ENCODE results near the gene KLHL15.
"Not testable (repeated sequence)": the region's sequence is repeated elsewhere in the genome, so short reads cannot be mapped to it uniquely, and the experiment has no call there.

Gene KLHL15

GRCh38 chrX:24027086-24027485 is at the start of gene KLHL15:
Gene KLHL15 (minus strand): TSS chrX:24027186. CDS start chrX:24006693, 20,493 bp downstream.
- H3K9me3 ChIP-seq (ENCODE audit: control insufficient read depth in 1 of 2, low read length in 2 of 2), result no peaks in the 10 kb centered on the region
- H3K27me3 ChIP-seq (ENCODE audit: low read depth, low read length), result no peaks in the 10 kb centered on the region
- H3K4me1 ChIP-seq (ENCODE audit: control insufficient read depth in 1 of 2, insufficient read depth in 2 of 2, low read length in 2 of 2), result no peaks in the 10 kb centered on the region
- H3K4me3 ChIP-seq (ENCODE audit: low read depth in 1 of 2, low read length in 2 of 2), result peak within 1 kb of the TSS; percentile 53 to 60
- H3K27ac ChIP-seq (ENCODE audit: low read length), result peak within 1 kb of the TSS; percentile 80
- H3K36me3 ChIP-seq (ENCODE audit: control insufficient read depth in 1 of 2, insufficient read depth in 2 of 2, low read length in 2 of 2), result peaks cover 0 to 3% of the 10 kb centered on the region in 2 donors

GRCh38 chrX:24069877-24070276 is 42.9 kb upstream of the KLHL15 start:
- Histone ChIP-seq H3K9me3 (ENCODE audit: control insufficient read depth in 1 of 2, low read length in 2 of 2) (no peaks in the 10 kb centered on the region), H3K36me3 (ENCODE audit: control insufficient read depth in 1 of 2, insufficient read depth in 2 of 2, low read length in 2 of 2) (peaks cover 6 to 41% of the 10 kb centered on the region in 2 donors), H3K4me1 (ENCODE audit: control insufficient read depth in 1 of 2, insufficient read depth in 2 of 2, low read length in 2 of 2) (no peaks in the 10 kb centered on the region), H3K4me3 (ENCODE audit: low read depth in 1 of 2, low read length in 2 of 2) (no peak overlapping the region), H3K27ac (ENCODE audit: low read length) (no peak overlapping the region), H3K27me3 (ENCODE audit: low read depth, low read length) (no peaks in the 10 kb centered on the region)

- Histone ChIP-seq H3K9me3 (ENCODE audit: control insufficient read depth in 1 of 2, low read length in 2 of 2) (no peaks in the 10 kb centered on the region), H3K4me3 (ENCODE audit: low read depth in 1 of 2, low read length in 2 of 2) (no peak overlapping the region), H3K4me1 (ENCODE audit: control insufficient read depth in 1 of 2, insufficient read depth in 2 of 2, low read length in 2 of 2) (no peaks in the 10 kb centered on the region), H3K27me3 (ENCODE audit: low read depth, low read length) (no peaks in the 10 kb centered on the region), H3K36me3 (ENCODE audit: control insufficient read depth in 1 of 2, insufficient read depth in 2 of 2, low read length in 2 of 2) (peaks cover 12 to 35% of the 10 kb centered on the region in 2 donors), H3K27ac (ENCODE audit: low read length) (no peak overlapping the region)
Measured at GRCh38 chrX:24063488-24063887, 36.5 kb upstream of the KLHL15 start.

GRCh38 chrX:24055043-24055356 is 28.0 kb upstream of the KLHL15 start:
- Histone ChIP-seq H3K4me3 (ENCODE audit: low read depth in 1 of 2, low read length in 2 of 2) (peak overlapping the region in 1 of 2 donors; percentile 82), H3K36me3 (ENCODE audit: control insufficient read depth in 1 of 2, insufficient read depth in 2 of 2, low read length in 2 of 2) (peaks cover 2 to 6% of the 10 kb centered on the region in 2 donors), H3K9me3 (ENCODE audit: control insufficient read depth in 1 of 2, low read length in 2 of 2) (no peaks in the 10 kb centered on the region), H3K27me3 (ENCODE audit: low read depth, low read length) (no peaks in the 10 kb centered on the region), H3K27ac (ENCODE audit: low read length) (no peak overlapping the region), H3K4me1 (ENCODE audit: control insufficient read depth in 1 of 2, insufficient read depth in 2 of 2, low read length in 2 of 2) (peaks cover 0 to 3% of the 10 kb centered on the region in 2 donors)

- Histone ChIP-seq H3K4me1 (ENCODE audit: control insufficient read depth in 1 of 2, insufficient read depth in 2 of 2, low read length in 2 of 2) (peaks cover 0 to 3% of the 10 kb centered on the region in 2 donors), H3K27ac (ENCODE audit: low read length) (no peak within 1 kb of the TSS), H3K9me3 (ENCODE audit: control insufficient read depth in 1 of 2, low read length in 2 of 2) (no peaks in the 10 kb centered on the region), H3K4me3 (ENCODE audit: low read depth in 1 of 2, low read length in 2 of 2) (peak within 1 kb of the TSS; percentile 56 to 82), H3K27me3 (ENCODE audit: low read depth, low read length) (no peaks in the 10 kb centered on the region), H3K36me3 (ENCODE audit: control insufficient read depth in 1 of 2, insufficient read depth in 2 of 2, low read length in 2 of 2) (peaks cover 0 to 6% of the 10 kb centered on the region in 2 donors)
Measured at GRCh38 chrX:24054182-24055042, 27.4 kb upstream of the KLHL15 start, which contains the start of gene EIF2S3. Gene EIF2S3 (plus strand): TSS chrX:24054956. CDS start chrX:24054969, 13 bp downstream.

- H3K4me3 ChIP-seq (ENCODE audit: low read depth in 1 of 2, low read length in 2 of 2); H3K36me3 ChIP-seq (ENCODE audit: control insufficient read depth in 1 of 2, insufficient read depth in 2 of 2, low read length in 2 of 2); H3K4me1 ChIP-seq (ENCODE audit: control insufficient read depth in 1 of 2, insufficient read depth in 2 of 2, low read length in 2 of 2); H3K9me3 ChIP-seq (ENCODE audit: control insufficient read depth in 1 of 2, low read length in 2 of 2); H3K27me3 ChIP-seq (ENCODE audit: low read depth, low read length); H3K27ac ChIP-seq (ENCODE audit: low read length): not testable (repeated sequence)
Measured at GRCh38 chrX:24050522-24051318, 23.7 kb upstream of the KLHL15 start.

GRCh38 chrX:24049643-24050042 is 22.7 kb upstream of the KLHL15 start:
- not testable (repeated sequence) for H3K9me3 ChIP-seq (ENCODE audit: control insufficient read depth in 1 of 2, low read length in 2 of 2); H3K4me1 ChIP-seq (ENCODE audit: control insufficient read depth in 1 of 2, insufficient read depth in 2 of 2, low read length in 2 of 2); H3K27me3 ChIP-seq (ENCODE audit: low read depth, low read length); H3K27ac ChIP-seq (ENCODE audit: low read length); H3K36me3 ChIP-seq (ENCODE audit: control insufficient read depth in 1 of 2, insufficient read depth in 2 of 2, low read length in 2 of 2); H3K4me3 ChIP-seq (ENCODE audit: low read depth in 1 of 2, low read length in 2 of 2)

- not testable (repeated sequence) for H3K36me3 ChIP-seq (ENCODE audit: control insufficient read depth in 1 of 2, insufficient read depth in 2 of 2, low read length in 2 of 2); H3K4me1 ChIP-seq (ENCODE audit: control insufficient read depth in 1 of 2, insufficient read depth in 2 of 2, low read length in 2 of 2); H3K9me3 ChIP-seq (ENCODE audit: control insufficient read depth in 1 of 2, low read length in 2 of 2); H3K27me3 ChIP-seq (ENCODE audit: low read depth, low read length); H3K27ac ChIP-seq (ENCODE audit: low read length); H3K4me3 ChIP-seq (ENCODE audit: low read depth in 1 of 2, low read length in 2 of 2)
Measured at GRCh38 chrX:24046060-24046459, 19.1 kb upstream of the KLHL15 start.

GRCh38 chrX:24037729-24038128 is 10.7 kb upstream of the KLHL15 start:
- no peak overlapping the region for H3K4me3 ChIP-seq (ENCODE audit: low read depth in 1 of 2, low read length in 2 of 2)
- no peak overlapping the region for H3K27ac ChIP-seq (ENCODE audit: low read length)
- H3K9me3 ChIP-seq (ENCODE audit: control insufficient read depth in 1 of 2, low read length in 2 of 2), result no peaks in the 10 kb centered on the region
- no peaks in the 10 kb centered on the region for H3K4me1 ChIP-seq (ENCODE audit: control insufficient read depth in 1 of 2, insufficient read depth in 2 of 2, low read length in 2 of 2)
- H3K36me3 ChIP-seq (ENCODE audit: control insufficient read depth in 1 of 2, insufficient read depth in 2 of 2, low read length in 2 of 2), result no peaks in the 10 kb centered on the region
- no peaks in the 10 kb centered on the region for H3K27me3 ChIP-seq (ENCODE audit: low read depth, low read length)

GRCh38 chrX:24034485-24034884 is 7.5 kb upstream of the KLHL15 start:
- H3K4me1 ChIP-seq (ENCODE audit: control insufficient read depth in 1 of 2, insufficient read depth in 2 of 2, low read length in 2 of 2), result no peaks in the 10 kb centered on the region
- no peak overlapping the region for H3K27ac ChIP-seq (ENCODE audit: low read length)
- H3K9me3 ChIP-seq (ENCODE audit: control insufficient read depth in 1 of 2, low read length in 2 of 2), result no peaks in the 10 kb centered on the region
- H3K4me3 ChIP-seq (ENCODE audit: low read depth in 1 of 2, low read length in 2 of 2), result no peak overlapping the region
- no peaks in the 10 kb centered on the region for H3K27me3 ChIP-seq (ENCODE audit: low read depth, low read length)
- H3K36me3 ChIP-seq (ENCODE audit: control insufficient read depth in 1 of 2, insufficient read depth in 2 of 2, low read length in 2 of 2), result no peaks in the 10 kb centered on the region

- no peaks in the 10 kb centered on the region for H3K27me3 ChIP-seq (ENCODE audit: low read depth, low read length)
- H3K4me1 ChIP-seq (ENCODE audit: control insufficient read depth in 1 of 2, insufficient read depth in 2 of 2, low read length in 2 of 2), result no peaks in the 10 kb centered on the region
- H3K36me3 ChIP-seq (ENCODE audit: control insufficient read depth in 1 of 2, insufficient read depth in 2 of 2, low read length in 2 of 2), result peaks cover 0 to 3% of the 10 kb centered on the region in 2 donors
- H3K27ac ChIP-seq (ENCODE audit: low read length), result no peak overlapping the region
- H3K4me3 ChIP-seq (ENCODE audit: low read depth in 1 of 2, low read length in 2 of 2), result no peak overlapping the region
- H3K9me3 ChIP-seq (ENCODE audit: control insufficient read depth in 1 of 2, low read length in 2 of 2), result no peaks in the 10 kb centered on the region
Measured at GRCh38 chrX:24030597-24030996, 3.6 kb upstream of the KLHL15 start.

All from muscle layer of duodenum (tissue), 2 donors.